H9 (cell line): ENCODE data around the gene SLAMF7. TPM values are rescaled to one million over a fixed set of nuclear protein-coding genes. Genes with fewer than 3 reads are reported as not detected.

Experiments
- DNase-seq: peaks from one replicate; pipeline ENCODE4 v3.0.0-alpha.2; 2017
- H2AFZ ChIP-seq: one replicate; pipeline ENCODE4 v1.6.1; 2013; ENCODE audit warnings: mild to moderate bottlenecking, low read length, control low read depth, moderate library complexity
- H2AK5ac ChIP-seq: 2 replicates; pipeline ENCODE4 v1.6.1; 2013; ENCODE audit warnings: low read length, control low read depth, mixed read lengths; ENCODE audit not compliant: insufficient read length
- H2BK120ac ChIP-seq: one replicate; pipeline ENCODE4 v1.6.1; 2013; ENCODE audit warnings: low read depth, mild to moderate bottlenecking, low read length, control low read depth, inconsistent platforms; ENCODE audit not compliant: poor library complexity, severe bottlenecking
- H2BK12ac ChIP-seq: 2 replicates; pipeline ENCODE4 v1.6.1; 2013; ENCODE audit warnings: low read length, control low read depth, mixed read lengths, low read depth; ENCODE audit not compliant: insufficient read length
- H2BK15ac ChIP-seq: 2 replicates; pipeline ENCODE4 v1.6.1; 2013; ENCODE audit warnings: low read depth, low read length, control low read depth
- H2BK20ac ChIP-seq: one replicate; pipeline ENCODE4 v1.6.1; 2013; ENCODE audit warnings: low read depth, mild to moderate bottlenecking, low read length, control low read depth, inconsistent platforms; ENCODE audit not compliant: poor library complexity, severe bottlenecking
- H2BK5ac ChIP-seq: 2 replicates; pipeline ENCODE4 v1.6.1; 2013; ENCODE audit warnings: low read length, control low read depth, mixed read lengths; ENCODE audit not compliant: insufficient read length
- H3K14ac ChIP-seq: 2 replicates; pipeline ENCODE4 v1.6.1; 2013; ENCODE audit warnings: low read length, control low read depth; ENCODE audit not compliant: insufficient read depth
- H3K18ac ChIP-seq: 2 replicates; pipeline ENCODE4 v1.6.1; 2013; ENCODE audit warnings: low read depth, mild to moderate bottlenecking, mixed read lengths, low read length, control low read depth; ENCODE audit not compliant: insufficient read length
- H3K23ac ChIP-seq: 2 replicates; pipeline ENCODE4 v1.6.1; 2013; ENCODE audit warnings: low read length, control low read depth, mixed read lengths, low read depth; ENCODE audit not compliant: insufficient read length
- H3K23me2 ChIP-seq: 2 replicates; pipeline ENCODE4 v1.6.1; 2013; ENCODE audit warnings: low read depth, mild to moderate bottlenecking, mixed read lengths, low read length, control low read depth; ENCODE audit not compliant: insufficient read length, poor library complexity, severe bottlenecking
- H3K27ac ChIP-seq: 2 replicates; pipeline ENCODE4 v1.5.1; 2013; ENCODE audit warnings: low read length, control low read depth, mixed read lengths, low read depth; ENCODE audit not compliant: insufficient read length
- H3K27me3 ChIP-seq: 2 replicates; pipeline ENCODE4 v1.6.1; 2013; ENCODE audit warnings: low read length, control low read depth, inconsistent platforms; ENCODE audit not compliant: insufficient read depth
- H3K4ac ChIP-seq: 2 replicates; pipeline ENCODE4 v1.6.1; 2013; ENCODE audit warnings: low read depth, mild to moderate bottlenecking, control low read depth, inconsistent platforms, low read length, moderate library complexity
- H3K4me1 ChIP-seq: 2 replicates; pipeline ENCODE4 v1.6.1; 2013; ENCODE audit warnings: low read length, control low read depth, inconsistent platforms; ENCODE audit not compliant: insufficient read depth
- H3K4me2 ChIP-seq: 2 replicates; pipeline ENCODE4 v1.6.1; 2013; ENCODE audit warnings: low read length, control low read depth, mixed read lengths; ENCODE audit not compliant: insufficient read length, insufficient read depth
- H3K56ac ChIP-seq: 2 replicates; pipeline ENCODE4 v1.6.1; 2013; ENCODE audit warnings: low read depth, mild to moderate bottlenecking, mixed read lengths, low read length, control low read depth; ENCODE audit not compliant: insufficient read length
- H3K79me1 ChIP-seq: 2 replicates; pipeline ENCODE4 v1.6.1; 2013; ENCODE audit warnings: low read depth, mild to moderate bottlenecking, moderate library complexity, low read length, control low read depth, inconsistent platforms; ENCODE audit not compliant: insufficient read depth, poor library complexity, severe bottlenecking
- H3K79me2 ChIP-seq: 2 replicates; pipeline ENCODE4 v1.6.1; 2013; ENCODE audit warnings: low read length, control low read depth, inconsistent platforms; ENCODE audit not compliant: insufficient read depth
- H3K9ac ChIP-seq: 2 replicates; pipeline ENCODE4 v1.6.1; 2013; ENCODE audit warnings: low read length, control low read depth, mixed read lengths; ENCODE audit not compliant: insufficient read length; ENCODE audit errors: extremely low read depth
- H3K9me3 ChIP-seq: one replicate; pipeline ENCODE4 v1.6.1; 2013; ENCODE audit warnings: low read depth, low read length, inconsistent platforms; ENCODE audit not compliant: control insufficient read depth
- H3T11ph ChIP-seq: one replicate; pipeline ENCODE4 v1.6.1; 2013; ENCODE audit warnings: mild to moderate bottlenecking, low read length, control low read depth, inconsistent platforms
- H4K20me1 ChIP-seq: one replicate; pipeline ENCODE4 v1.6.1; 2013; ENCODE audit not compliant: control insufficient read depth, insufficient read length, insufficient read depth
- H4K5ac ChIP-seq: 2 replicates; pipeline ENCODE4 v1.6.1; 2013; ENCODE audit warnings: low read depth, mild to moderate bottlenecking, mixed read lengths, low read length, control low read depth; ENCODE audit not compliant: insufficient read length
- H4K8ac ChIP-seq: replicated peaks from 2 replicates; pipeline ENCODE4 v1.6.1; 2013; ENCODE audit warnings: low read length, control low read depth, mixed read lengths, low read depth; ENCODE audit not compliant: insufficient read length
- H4K91ac ChIP-seq: 2 replicates; pipeline ENCODE4 v1.6.1; 2013; ENCODE audit warnings: low read depth, mild to moderate bottlenecking, moderate library complexity, mixed read lengths, low read length, control low read depth; ENCODE audit not compliant: insufficient read length
- H3K27ac Mint-ChIP-seq, 3 experiments: 2 replicates in 2 of 3; 3 replicates in 1 of 3; pipeline ENCODE4 v1.8.0; 2020 to 2021; ENCODE audit warnings: mixed read lengths in 3 of 3, mild to moderate bottlenecking in 1 of 3, moderate library complexity in 1 of 3
- H3K27me3 Mint-ChIP-seq: 2 replicates; pipeline ENCODE4 v1.8.0; 2021; ENCODE audit warnings: low read depth, mild to moderate bottlenecking, moderate library complexity, mixed read lengths
- H3K36me3 Mint-ChIP-seq, 3 experiments: 2 replicates in 2 of 3; 3 replicates in 1 of 3; pipeline ENCODE4 v1.8.0; 2020 to 2021; ENCODE audit warnings: low read depth in 3 of 3, mixed read lengths in 3 of 3; ENCODE audit not compliant: insufficient read depth in 1 of 3
- H3K4me1 Mint-ChIP-seq, 2 experiments: 2 replicates each; pipeline ENCODE4 v1.8.0; 2020; ENCODE audit warnings: mixed read lengths in 2 of 2
- H3K4me3 Mint-ChIP-seq, 2 experiments: 2 replicates in 1 of 2; 3 replicates in 1 of 2; pipeline ENCODE4 v1.8.0; 2020 to 2021; ENCODE audit warnings: mild to moderate bottlenecking in 2 of 2, mixed read lengths in 2 of 2, moderate library complexity in 1 of 2
- H3K9me3 Mint-ChIP-seq, 2 experiments: 2 replicates in 1 of 2; 3 replicates in 1 of 2; pipeline ENCODE4 v1.8.0; 2020; ENCODE audit warnings: mild to moderate bottlenecking in 2 of 2, mixed read lengths in 2 of 2, moderate library complexity in 1 of 2
- WGBS: extraction: QIAGEN DNeasy Blood & Tissue Kit; methylation state at CpG from one replicate; pipeline ENCODE4 v1.1.7; 2013; ENCODE audit warnings: missing lambda C conversion rate, low lambda C conversion rate, mixed read lengths; ENCODE audit not compliant: insufficient read length; ENCODE audit errors: extremely low coverage; 5-methylcytosine and 5-hydroxymethylcytosine counted together
- total RNA-seq: library from RNA; stranded (reverse); gene quantifications from 2 replicates; pipeline ENCODE4 v1.2.1, GENCODE V29; 2021
- TF ChIP-seq, protein P1 (sequence below): fragments of 200-600 bp; sonication (generic); conservative IDR thresholded peaks from 3 replicates; pipeline ENCODE4 v1.8.0; 2021; ENCODE audit warnings: antibody characterized with exemption, mild to moderate bottlenecking

SLAMF7 gene
- total RNA-seq, 1 experiment from 2014 or later, result not detected

DNA sequence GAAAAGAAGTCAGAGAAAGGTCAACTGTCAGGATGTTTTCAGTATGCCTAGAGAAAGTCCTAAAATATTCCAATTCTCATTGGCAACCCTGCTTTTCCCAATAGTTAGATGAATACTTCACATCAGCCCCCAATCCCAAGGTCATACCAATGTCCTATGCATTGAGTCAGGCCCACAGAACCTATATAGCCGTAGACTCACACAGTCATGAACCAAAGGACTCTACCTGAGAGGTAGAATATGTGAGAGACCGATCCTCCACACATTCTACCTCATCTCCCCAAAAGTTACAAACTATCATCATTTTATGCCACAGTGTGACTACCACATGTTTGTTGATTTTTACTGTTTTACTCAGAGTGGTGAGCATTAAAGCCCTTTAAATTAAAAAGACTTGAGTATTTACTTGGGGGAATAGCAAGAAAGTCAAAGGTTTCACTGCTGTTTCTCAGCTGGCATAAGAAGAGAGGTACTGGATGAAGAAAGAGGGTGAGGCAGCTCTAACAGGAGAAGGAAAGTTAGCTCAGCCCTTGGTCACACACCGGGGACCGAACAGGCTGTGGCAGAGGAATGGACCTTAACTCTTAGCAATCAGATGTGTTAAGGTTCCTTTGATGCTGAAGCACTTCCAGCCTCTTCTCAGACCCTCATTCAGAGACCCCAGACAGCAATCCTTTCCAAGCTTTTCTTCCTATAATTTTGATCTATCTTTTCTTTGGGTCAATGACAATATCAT, 28.4 kb upstream of the SLAMF7 start:
- H2BK5ac ChIP-seq, result no peak overlapping the region
- H3K79me1 ChIP-seq, result no peaks in the 10 kb centered on the region
- no peak overlapping the region for H3T11ph ChIP-seq
- Mint-ChIP-seq H3K9me3 (no peaks in the 10 kb centered on the region), H3K36me3 (no peaks in the 10 kb centered on the region), H3K4me1 (no peaks in the 10 kb centered on the region), H3K4me3 (no peak overlapping the region), H3K27ac (no peak overlapping the region), H3K27me3 (peaks cover 1% of the 10 kb centered on the region; the same call in 1 of the 2 replicates)
- no peaks in the 10 kb centered on the region for H3K4me1 ChIP-seq
- H3K9me3 ChIP-seq, result no peaks in the 10 kb centered on the region
- no peaks in the 10 kb centered on the region for H3K79me2 ChIP-seq
- TF ChIP-seq, protein P1, sequence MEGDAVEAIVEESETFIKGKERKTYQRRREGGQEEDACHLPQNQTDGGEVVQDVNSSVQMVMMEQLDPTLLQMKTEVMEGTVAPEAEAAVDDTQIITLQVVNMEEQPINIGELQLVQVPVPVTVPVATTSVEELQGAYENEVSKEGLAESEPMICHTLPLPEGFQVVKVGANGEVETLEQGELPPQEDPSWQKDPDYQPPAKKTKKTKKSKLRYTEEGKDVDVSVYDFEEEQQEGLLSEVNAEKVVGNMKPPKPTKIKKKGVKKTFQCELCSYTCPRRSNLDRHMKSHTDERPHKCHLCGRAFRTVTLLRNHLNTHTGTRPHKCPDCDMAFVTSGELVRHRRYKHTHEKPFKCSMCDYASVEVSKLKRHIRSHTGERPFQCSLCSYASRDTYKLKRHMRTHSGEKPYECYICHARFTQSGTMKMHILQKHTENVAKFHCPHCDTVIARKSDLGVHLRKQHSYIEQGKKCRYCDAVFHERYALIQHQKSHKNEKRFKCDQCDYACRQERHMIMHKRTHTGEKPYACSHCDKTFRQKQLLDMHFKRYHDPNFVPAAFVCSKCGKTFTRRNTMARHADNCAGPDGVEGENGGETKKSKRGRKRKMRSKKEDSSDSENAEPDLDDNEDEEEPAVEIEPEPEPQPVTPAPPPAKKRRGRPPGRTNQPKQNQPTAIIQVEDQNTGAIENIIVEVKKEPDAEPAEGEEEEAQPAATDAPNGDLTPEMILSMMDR, result no peak
- no peak overlapping the region for H4K8ac ChIP-seq
- no peak overlapping the region for H3K14ac ChIP-seq
- no peak overlapping the region for H3K18ac ChIP-seq
- H3K4ac ChIP-seq, result no peak overlapping the region
- H4K5ac ChIP-seq, result no peak overlapping the region
- no peak overlapping the region for H3K4me2 ChIP-seq
- H4K91ac ChIP-seq, result no peak overlapping the region
- no peaks in the 10 kb centered on the region for H4K20me1 ChIP-seq
- H2AK5ac ChIP-seq, result no peak overlapping the region
- H3K9ac ChIP-seq, result no peak overlapping the region
- H3K27me3 ChIP-seq, result no peaks in the 10 kb centered on the region
- no peak overlapping the region for H3K27ac ChIP-seq
- no peak for DNase-seq
- H2BK120ac ChIP-seq, result no peak overlapping the region
- H3K23me2 ChIP-seq, result no peaks in the 10 kb centered on the region
- H3K56ac ChIP-seq, result no peak overlapping the region
- no peak overlapping the region for H2BK15ac ChIP-seq
- WGBS, result no CpG with 5 or more reads among the region's 4 CpGs
- H2AFZ ChIP-seq, result no peak overlapping the region
- no peak overlapping the region for H3K23ac ChIP-seq
- no peak overlapping the region for H2BK20ac ChIP-seq
- H2BK12ac ChIP-seq, result no peak overlapping the region
